ENCODE results near the gene GLO1. TPM values are rescaled to one million over a fixed set of nuclear protein-coding genes. Genes with fewer than 3 reads are reported as not detected.
A peak's percentile ranks its signal among the peaks of the same experiment; 100 is the strongest.

Gene GLO1
- total and polyA plus RNA-seq, 12 donors = 44.6 to 174 (median 97.3) TPM

DNA sequence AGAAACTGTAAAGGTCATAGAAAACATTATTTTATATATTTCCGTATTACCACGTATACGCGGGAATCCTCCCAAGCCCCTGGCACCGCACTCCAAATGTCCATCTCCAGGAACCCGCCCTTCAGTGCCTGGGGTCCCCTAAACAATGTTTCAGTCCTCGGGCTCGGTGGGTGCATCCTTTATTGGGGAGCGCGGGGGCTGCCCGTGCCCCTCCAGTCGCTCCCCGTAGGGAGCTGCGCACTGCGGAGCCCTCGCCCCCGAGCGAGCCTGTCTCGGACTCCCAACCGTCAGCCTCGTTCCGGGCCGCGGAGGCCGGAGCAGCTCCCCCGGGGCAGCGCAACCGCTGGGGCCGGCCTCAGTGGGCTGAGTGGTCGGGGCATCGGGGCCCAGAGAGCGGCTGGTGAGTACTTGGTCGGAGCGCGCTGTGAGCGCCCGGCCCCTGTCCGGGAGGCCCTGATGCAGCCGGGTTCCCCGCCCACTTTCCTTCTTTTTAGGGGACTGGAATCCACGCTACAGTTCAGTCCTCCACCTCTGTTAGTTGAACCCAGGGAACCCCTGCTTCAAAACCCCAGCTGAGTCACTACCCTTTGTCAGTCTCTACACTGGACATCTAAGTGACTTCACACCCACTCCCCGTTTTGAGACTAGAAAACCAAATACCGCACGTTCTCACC lies 12.2 kb upstream of the GLO1 start, which contains the start of gene DNAH8:
Gene DNAH8 (plus strand): TSS at position 296 of the 674 bp plus-strand sequence. CDS start 7,499 bp downstream, outside the sequence.
- H3K4me1 ChIP-seq (replicated peaks in 1 of 2) = peaks cover 0 to 4% of the 10 kb centered on the region in 2 donors
- H3K27ac ChIP-seq = no peak within 1 kb of the TSS
- no peaks in the 10 kb centered on the region for H3K9me3 ChIP-seq (replicated peaks in 1 of 3)
- peak within 1 kb of the TSS in 1 of 4 donors; percentile 38 for H3K4me3 ChIP-seq
- intact Hi-C loops (cut with DNase I) = no loop called here
- peaks cover 25% of the 10 kb centered on the region for H3K27me3 ChIP-seq
- no peak for TF ChIP-seq POLR2A (IDR thresholded peaks at IDR 0.05)
- TF ChIP-seq, protein P1, sequence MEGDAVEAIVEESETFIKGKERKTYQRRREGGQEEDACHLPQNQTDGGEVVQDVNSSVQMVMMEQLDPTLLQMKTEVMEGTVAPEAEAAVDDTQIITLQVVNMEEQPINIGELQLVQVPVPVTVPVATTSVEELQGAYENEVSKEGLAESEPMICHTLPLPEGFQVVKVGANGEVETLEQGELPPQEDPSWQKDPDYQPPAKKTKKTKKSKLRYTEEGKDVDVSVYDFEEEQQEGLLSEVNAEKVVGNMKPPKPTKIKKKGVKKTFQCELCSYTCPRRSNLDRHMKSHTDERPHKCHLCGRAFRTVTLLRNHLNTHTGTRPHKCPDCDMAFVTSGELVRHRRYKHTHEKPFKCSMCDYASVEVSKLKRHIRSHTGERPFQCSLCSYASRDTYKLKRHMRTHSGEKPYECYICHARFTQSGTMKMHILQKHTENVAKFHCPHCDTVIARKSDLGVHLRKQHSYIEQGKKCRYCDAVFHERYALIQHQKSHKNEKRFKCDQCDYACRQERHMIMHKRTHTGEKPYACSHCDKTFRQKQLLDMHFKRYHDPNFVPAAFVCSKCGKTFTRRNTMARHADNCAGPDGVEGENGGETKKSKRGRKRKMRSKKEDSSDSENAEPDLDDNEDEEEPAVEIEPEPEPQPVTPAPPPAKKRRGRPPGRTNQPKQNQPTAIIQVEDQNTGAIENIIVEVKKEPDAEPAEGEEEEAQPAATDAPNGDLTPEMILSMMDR (IDR thresholded peaks at IDR 0.05) = no peak
- 7 to 20% (median 10%) methylated on average over 15 to 44 of the region's 44 CpGs for WGBS, 4 donors
- no peaks in the 10 kb centered on the region for H3K36me3 ChIP-seq (replicated peaks in 1 of 2)
- DNase-seq = no peak

DNA sequence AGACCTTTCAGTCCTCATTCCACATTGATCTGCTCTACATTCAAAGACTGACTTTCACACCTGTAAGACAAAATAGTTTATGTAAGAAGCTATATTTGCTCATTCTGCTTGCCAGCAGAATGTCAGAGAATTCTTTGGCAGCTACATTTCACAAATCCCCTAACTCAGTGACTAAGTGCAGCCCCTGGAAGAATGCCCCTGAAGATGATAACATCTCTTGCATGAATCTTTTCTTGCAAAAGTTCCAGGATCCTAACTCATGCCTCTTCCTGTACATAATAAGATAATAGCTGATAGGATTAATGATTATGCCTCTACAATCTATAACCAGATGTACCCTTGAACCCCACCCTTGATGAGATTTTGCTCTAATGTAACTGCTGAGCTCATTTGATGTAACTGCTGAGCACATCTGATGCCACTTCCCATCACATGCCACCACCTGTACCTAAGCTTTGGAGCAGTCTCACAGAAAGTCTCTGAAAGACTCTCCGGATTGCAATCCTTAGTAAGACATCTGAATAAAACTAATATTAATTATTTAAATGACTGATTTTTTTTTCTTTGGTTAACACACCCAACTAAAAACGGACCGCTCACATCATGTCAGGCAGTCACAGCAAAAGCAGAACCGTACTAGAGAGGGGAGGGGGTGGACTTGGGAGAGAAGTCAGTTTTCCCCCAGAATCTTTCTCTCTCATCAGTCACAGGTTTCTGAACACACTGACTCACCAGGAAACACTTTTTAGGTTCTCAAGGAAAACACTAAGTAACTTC lies 11.5 kb upstream of the GLO1 start:
- 31 to 43% (median 37%) methylated on average over 4 of the region's 4 CpGs for WGBS, 4 donors
- Histone ChIP-seq H3K4me1 (replicated peaks in 1 of 2) (peaks cover 0 to 4% of the 10 kb centered on the region in 2 donors), H3K36me3 (replicated peaks in 1 of 2) (no peaks in the 10 kb centered on the region), H3K4me3 (peak overlapping the region in 1 of 4 donors; percentile 38), H3K9me3 (replicated peaks in 1 of 3) (no peaks in the 10 kb centered on the region), H3K27ac (no peak overlapping the region), H3K27me3 (peaks cover 25% of the 10 kb centered on the region)
- TF ChIP-seq, protein P1 (IDR thresholded peaks at IDR 0.05) = no peak
- no peak for TF ChIP-seq POLR2A (IDR thresholded peaks at IDR 0.05)
- DNase-seq = no peak
- intact Hi-C loops (cut with DNase I) = no loop called here

DNA sequence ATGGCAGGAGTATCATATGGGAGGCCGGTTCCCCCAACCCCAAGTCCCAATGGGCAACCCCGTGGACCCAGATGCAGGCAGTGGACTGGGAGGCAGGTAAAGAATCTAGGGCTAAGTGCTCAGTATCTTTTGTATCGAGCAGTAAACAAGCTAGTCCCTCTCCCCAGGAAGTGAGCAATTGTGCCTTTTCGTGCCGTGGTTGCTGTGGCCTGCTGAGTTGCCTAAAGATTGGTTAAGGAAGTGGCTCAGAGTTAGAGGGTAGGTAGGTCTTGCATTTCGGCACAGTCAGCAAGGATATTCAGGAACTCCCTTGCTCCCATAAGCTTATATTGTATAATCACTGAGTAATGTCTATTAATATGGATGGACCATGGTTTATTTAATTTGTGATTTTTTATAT lies 10.9 kb upstream of the GLO1 start:
- no peak overlapping the region for H3K4me3 ChIP-seq
- H3K27me3 ChIP-seq = peaks cover 25% of the 10 kb centered on the region
- TF ChIP-seq, protein P1 (IDR thresholded peaks at IDR 0.05) = no peak
- no peak for TF ChIP-seq POLR2A (IDR thresholded peaks at IDR 0.05)
- intact Hi-C loops (cut with DNase I) = no loop called here
- no peaks in the 10 kb centered on the region for H3K9me3 ChIP-seq (replicated peaks in 1 of 3)
- H3K4me1 ChIP-seq (replicated peaks in 1 of 2) = peaks cover 0 to 4% of the 10 kb centered on the region in 2 donors
- WGBS, 4 donors = 61 to 73% (median 70%) methylated on average over 3 to 6 of the region's 6 CpGs
- H3K36me3 ChIP-seq (replicated peaks in 1 of 2) = no peaks in the 10 kb centered on the region
- DNase-seq = no peak
- H3K27ac ChIP-seq = no peak overlapping the region

DNA sequence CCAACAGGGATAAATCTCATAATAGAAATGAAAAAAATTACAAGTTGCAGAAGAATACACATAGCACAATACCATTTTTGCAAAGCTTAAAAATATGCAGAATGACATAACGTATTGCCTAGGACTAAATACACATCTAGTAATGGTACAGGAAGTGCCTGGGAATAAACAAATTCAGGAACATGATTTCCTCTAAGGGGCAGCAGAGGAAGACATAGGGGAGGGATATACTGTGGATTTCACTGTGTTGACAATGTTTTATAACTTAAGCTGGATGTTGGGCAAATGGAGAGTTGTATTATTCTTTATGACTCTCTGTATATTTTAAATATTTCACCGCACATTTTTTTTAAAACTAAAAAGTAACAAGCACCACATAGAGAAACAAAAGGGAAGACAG lies 5.6 kb upstream of the GLO1 start:
- 46 to 63% (median 58%) methylated on average over 2 of the region's 2 CpGs for WGBS, 4 donors
- H3K4me3 ChIP-seq = no peak overlapping the region
- DNase-seq = no peak
- TF ChIP-seq POLR2A (IDR thresholded peaks at IDR 0.05) = no peak
- TF ChIP-seq, protein P1 (IDR thresholded peaks at IDR 0.05) = no peak
- H3K4me1 ChIP-seq (replicated peaks in 1 of 2) = no peaks in the 10 kb centered on the region
- intact Hi-C loops (cut with DNase I) = no loop called here
- no peaks in the 10 kb centered on the region for H3K36me3 ChIP-seq (replicated peaks in 1 of 2)
- no peak overlapping the region for H3K27ac ChIP-seq
- H3K27me3 ChIP-seq = no peaks in the 10 kb centered on the region
- no peaks in the 10 kb centered on the region for H3K9me3 ChIP-seq (replicated peaks in 1 of 3)
